H1 (cell line): ENCODE measurements around the gene ITSN1.

Source experiments
- EZH2 ChIP-seq: fragments of 200-600 bp; sonication (generic); IDR thresholded peaks from 2 replicates; pipeline ENCODE4 v1.7.1; 2012; ENCODE audit warnings: low read depth, mild to moderate bottlenecking, moderate library complexity, low read length, inconsistent platforms; ENCODE audit not compliant: severe bottlenecking
- GABPA ChIP-seq: IDR thresholded peaks from 2 replicates; pipeline ENCODE4 v1.6.1; 2011; ENCODE audit warnings: mild to moderate bottlenecking, low read length, moderate library complexity, borderline replicate concordance; ENCODE audit not compliant: insufficient read depth
- HDAC2 ChIP-seq, 2 experiments: fragments of 300-600 bp in 1 of 2; sonication (generic) in 1 of 2; IDR thresholded peaks; 2 replicates each; pipeline ENCODE4 v1.6.1; 2011 to 2012; ENCODE audit warnings: low read depth in 2 of 2, low read length in 2 of 2, mild to moderate bottlenecking in 2 of 2, moderate library complexity in 2 of 2, borderline replicate concordance in 1 of 2, inconsistent platforms in 1 of 2
- MAFK ChIP-seq: IDR thresholded peaks from 2 replicates; pipeline ENCODE4 v1.6.1; 2012; ENCODE audit warnings: low read depth, mild to moderate bottlenecking, improper control_type of control experiment, low read length
- POLR2A ChIP-seq, 2 experiments: IDR thresholded peaks; 1 replicate in 1 of 2; 2 replicates in 1 of 2; pipeline ENCODE4 v1.6.1; 2011; ENCODE audit warnings: low read depth in 2 of 2, low read length in 2 of 2, mild to moderate bottlenecking in 2 of 2; ENCODE audit errors: control extremely low read depth in 1 of 2
- RAD21 ChIP-seq, 2 experiments: IDR thresholded peaks in 1 of 2; conservative IDR thresholded peaks in 1 of 2; 2 replicates each; pipeline ENCODE4 v1.6.1; 2011; ENCODE audit warnings: low read depth in 2 of 2, low read length in 2 of 2, improper control_type of control experiment in 1 of 2, inconsistent platforms in 1 of 2, mild to moderate bottlenecking in 1 of 2, moderate library complexity in 1 of 2
- RXRA ChIP-seq: IDR thresholded peaks from 2 replicates; pipeline ENCODE4 v1.6.1; 2011; ENCODE audit warnings: low read depth, mild to moderate bottlenecking, low read length, moderate library complexity; ENCODE audit not compliant: insufficient read depth
- SAP30 ChIP-seq: fragments of 300-600 bp; sonication (generic); IDR thresholded peaks from 2 replicates; pipeline ENCODE4 v1.7.1; 2012; ENCODE audit warnings: low read length, moderate library complexity, mild to moderate bottlenecking, inconsistent platforms; ENCODE audit not compliant: insufficient read depth, insufficient replicate concordance
- SIN3A ChIP-seq, 2 experiments: IDR thresholded peaks in 1 of 2; conservative IDR thresholded peaks in 1 of 2; 2 replicates each; pipeline ENCODE4 v1.6.1; 2011 to 2012; ENCODE audit warnings: low read length in 2 of 2, improper control_type of control experiment in 1 of 2, low read depth in 1 of 2, mild to moderate bottlenecking in 1 of 2
- SIRT6 ChIP-seq: IDR thresholded peaks from one replicate; pipeline ENCODE4 v1.7.1; 2012; ENCODE audit warnings: low read length, inconsistent platforms
- YY1 ChIP-seq: IDR thresholded peaks from 2 replicates; pipeline ENCODE4 v1.6.1; 2011; ENCODE audit warnings: low read depth, mild to moderate bottlenecking, low read length
- ZNF274 ChIP-seq: IDR thresholded peaks from 2 replicates; pipeline ENCODE4 v1.7.0; 2012; ENCODE audit warnings: low read length, borderline replicate concordance; ENCODE audit errors: extremely low read depth
- TF ChIP-seq, protein P1 (sequence below), 3 experiments: IDR thresholded peaks; 1 replicate in 2 of 3; 2 replicates in 1 of 3; pipeline versions ENCODE4 v1.5.1 to v1.6.1; 2011; ENCODE audit warnings: low read length in 3 of 3, mild to moderate bottlenecking in 3 of 3, inconsistent platforms in 2 of 3, low read depth in 1 of 3, moderate library complexity in 1 of 3; ENCODE audit not compliant: insufficient read depth in 1 of 3; ENCODE audit errors: control extremely low read depth in 1 of 3

GRCh38 chr21:33747420-33747819 is 105.1 kb downstream of the ITSN1 start:
- TF ChIP-seq ZNF274: no peak
- no peak for TF ChIP-seq GABPA
- no peak for TF ChIP-seq SIRT6
- no peak for TF ChIP-seq MAFK
- no peak for TF ChIP-seq RAD21 (IDR thresholded peaks at IDR 0.05 in 1 of 2, conservative IDR thresholded peaks at IDR 0.05 in 1 of 2; ENCODE audit: low read depth in 2 of 2, low read length in 2 of 2)
- TF ChIP-seq, protein P1, sequence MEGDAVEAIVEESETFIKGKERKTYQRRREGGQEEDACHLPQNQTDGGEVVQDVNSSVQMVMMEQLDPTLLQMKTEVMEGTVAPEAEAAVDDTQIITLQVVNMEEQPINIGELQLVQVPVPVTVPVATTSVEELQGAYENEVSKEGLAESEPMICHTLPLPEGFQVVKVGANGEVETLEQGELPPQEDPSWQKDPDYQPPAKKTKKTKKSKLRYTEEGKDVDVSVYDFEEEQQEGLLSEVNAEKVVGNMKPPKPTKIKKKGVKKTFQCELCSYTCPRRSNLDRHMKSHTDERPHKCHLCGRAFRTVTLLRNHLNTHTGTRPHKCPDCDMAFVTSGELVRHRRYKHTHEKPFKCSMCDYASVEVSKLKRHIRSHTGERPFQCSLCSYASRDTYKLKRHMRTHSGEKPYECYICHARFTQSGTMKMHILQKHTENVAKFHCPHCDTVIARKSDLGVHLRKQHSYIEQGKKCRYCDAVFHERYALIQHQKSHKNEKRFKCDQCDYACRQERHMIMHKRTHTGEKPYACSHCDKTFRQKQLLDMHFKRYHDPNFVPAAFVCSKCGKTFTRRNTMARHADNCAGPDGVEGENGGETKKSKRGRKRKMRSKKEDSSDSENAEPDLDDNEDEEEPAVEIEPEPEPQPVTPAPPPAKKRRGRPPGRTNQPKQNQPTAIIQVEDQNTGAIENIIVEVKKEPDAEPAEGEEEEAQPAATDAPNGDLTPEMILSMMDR (IDR thresholded peaks at IDR 0.05; ENCODE audit: control extremely low read depth in 1 of 3, insufficient read depth in 1 of 3, low read depth in 1 of 3, low read length in 3 of 3): no peak
- TF ChIP-seq SAP30: no peak
- TF ChIP-seq POLR2A (IDR thresholded peaks at IDR 0.05; ENCODE audit: control extremely low read depth in 1 of 2, low read depth in 2 of 2, low read length in 2 of 2): no peak
- no peak for TF ChIP-seq EZH2
- TF ChIP-seq YY1: no peak
- no peak for TF ChIP-seq HDAC2 (IDR thresholded peaks at IDR 0.05; ENCODE audit: borderline replicate concordance in 1 of 2, low read depth in 2 of 2, low read length in 2 of 2)
- no peak for TF ChIP-seq SIN3A (conservative IDR thresholded peaks at IDR 0.05 in 1 of 2, IDR thresholded peaks at IDR 0.05 in 1 of 2; ENCODE audit: low read depth in 1 of 2, low read length in 2 of 2)
- no peak for TF ChIP-seq RXRA
